HepG2 (cell line): ENCODE results near the gene HTATIP2. TPM values are rescaled to one million over a fixed set of nuclear protein-coding genes. Genes with fewer than 3 reads are reported as not detected.
A peak's percentile ranks its signal among the peaks of the same experiment; 100 is the strongest.

Source experiments
- CCDC6 ChIP-seq: sonication (generic); formaldehyde crosslinking; IDR thresholded peaks from 2 replicates; pipeline ENCODE4 v1.8.1; 2022; ENCODE audit warnings: mild to moderate bottlenecking, missing genetic modification reagents, moderate library complexity
- EZH2 ChIP-seq: conservative IDR thresholded peaks from 2 replicates; pipeline ENCODE4 v1.6.1; 2012; ENCODE audit warnings: mild to moderate bottlenecking, low read depth, low read length, moderate library complexity
- FOXK2 ChIP-seq: fragments of 450-650 bp; IDR thresholded peaks from 2 replicates; pipeline ENCODE4 v1.6.1; 2016
- HMGA1 ChIP-seq: sonication (generic); formaldehyde crosslinking; conservative IDR thresholded peaks from 2 replicates; pipeline ENCODE4 v1.4.0; 2020; ENCODE audit warnings: missing genetic modification reagents
- IRF2 ChIP-seq: IDR thresholded peaks from 2 replicates; pipeline ENCODE4 v1.6.1; 2018; ENCODE audit warnings: missing genetic modification reagents, missing compliant biosample characterization
- RAD21 ChIP-seq: fragments of 450-650 bp; formaldehyde crosslinking; IDR thresholded peaks from 2 replicates; pipeline ENCODE4 v1.5.0; 2020; ENCODE audit warnings: mild to moderate bottlenecking
- SSRP1 ChIP-seq: IDR thresholded peaks from 2 replicates; pipeline ENCODE4 v1.6.1; 2016; ENCODE audit warnings: control low read depth
- TAF1 ChIP-seq: sonication (generic); formaldehyde crosslinking; IDR thresholded peaks from 2 replicates; pipeline ENCODE4 v1.4.0; 2020; ENCODE audit warnings: missing genetic modification reagents
- ZNF230 ChIP-seq: sonication (generic); formaldehyde crosslinking; IDR thresholded peaks from 2 replicates; pipeline ENCODE4 v1.4.0; 2020; ENCODE audit warnings: mild to moderate bottlenecking, missing genetic modification reagents
- ZNF790 ChIP-seq: sonication (generic); formaldehyde crosslinking; IDR thresholded peaks from 2 replicates; pipeline ENCODE4 v1.8.0; 2022; ENCODE audit warnings: missing genetic modification reagents, mild to moderate bottlenecking, borderline replicate concordance
- ZNF83 ChIP-seq: sonication (generic); formaldehyde crosslinking; IDR thresholded peaks from 2 replicates; pipeline ENCODE4 v1.4.0; 2020; ENCODE audit warnings: missing genetic modification reagents, mild to moderate bottlenecking, borderline replicate concordance
- ZNF879 ChIP-seq: sonication (generic); formaldehyde crosslinking; IDR thresholded peaks from 2 replicates; pipeline ENCODE4 v1.8.1; 2023; ENCODE audit warnings: missing genetic modification reagents
- polyA plus RNA-seq, 8 experiments: library from polyadenylated mRNA; depleted of rRNA in 3 of 8; stranded (reverse) in 7 of 8; unstranded in 1 of 8; fragments of >200 nt; fragmentation: Illumina TruSeq in 4 of 8; extraction: Trizol in 4 of 8; gene quantifications; 2 replicates each; pipeline versions ENCODE4 v1.2.1 to v1.2.3, GENCODE V29; 2011 to 2016; ENCODE audit warnings: low read depth in 4 of 8, missing spikeins in 1 of 8, mixed read lengths in 1 of 8; ENCODE audit not compliant: insufficient read depth in 1 of 8
- total RNA-seq, 5 experiments: library from RNA; depleted of rRNA; stranded (reverse); fragments of >200 nt; fragmentation: Illumina TruSeq; extraction: Trizol; gene quantifications; 2 replicates each; pipeline ENCODE4 v1.2.3, GENCODE V29; 2016; ENCODE audit warnings: low read depth in 1 of 5
- TF ChIP-seq, protein P1 (sequence below): sonication (generic); formaldehyde crosslinking; IDR thresholded peaks from 2 replicates; pipeline ENCODE4 v1.4.0; 2020; ENCODE audit warnings: mild to moderate bottlenecking, missing genetic modification reagents
- TF ChIP-seq, protein P2 (sequence below): sonication (generic); formaldehyde crosslinking; IDR thresholded peaks from 2 replicates; pipeline ENCODE4 v1.9.0; 2021; ENCODE audit warnings: missing genetic modification reagents, mild to moderate bottlenecking, borderline replicate concordance
- TF ChIP-seq, protein P3 (sequence below): sonication (generic); formaldehyde crosslinking; IDR thresholded peaks from 2 replicates; pipeline ENCODE4 v1.4.0; 2020; ENCODE audit warnings: mild to moderate bottlenecking, missing genetic modification reagents
- TF ChIP-seq, protein P4 (sequence below): sonication (generic); formaldehyde crosslinking; IDR thresholded peaks from 2 replicates; pipeline ENCODE4 v1.4.0; 2020; ENCODE audit warnings: missing genetic modification reagents; ENCODE audit errors: not compliant biosample characterization

The HTATIP2 gene
- total and polyA plus RNA-seq, 2 of the 13 experiments (the other 11 are each of a cell fraction or from before 2014, with no cell fraction given) = not detected

DNA sequence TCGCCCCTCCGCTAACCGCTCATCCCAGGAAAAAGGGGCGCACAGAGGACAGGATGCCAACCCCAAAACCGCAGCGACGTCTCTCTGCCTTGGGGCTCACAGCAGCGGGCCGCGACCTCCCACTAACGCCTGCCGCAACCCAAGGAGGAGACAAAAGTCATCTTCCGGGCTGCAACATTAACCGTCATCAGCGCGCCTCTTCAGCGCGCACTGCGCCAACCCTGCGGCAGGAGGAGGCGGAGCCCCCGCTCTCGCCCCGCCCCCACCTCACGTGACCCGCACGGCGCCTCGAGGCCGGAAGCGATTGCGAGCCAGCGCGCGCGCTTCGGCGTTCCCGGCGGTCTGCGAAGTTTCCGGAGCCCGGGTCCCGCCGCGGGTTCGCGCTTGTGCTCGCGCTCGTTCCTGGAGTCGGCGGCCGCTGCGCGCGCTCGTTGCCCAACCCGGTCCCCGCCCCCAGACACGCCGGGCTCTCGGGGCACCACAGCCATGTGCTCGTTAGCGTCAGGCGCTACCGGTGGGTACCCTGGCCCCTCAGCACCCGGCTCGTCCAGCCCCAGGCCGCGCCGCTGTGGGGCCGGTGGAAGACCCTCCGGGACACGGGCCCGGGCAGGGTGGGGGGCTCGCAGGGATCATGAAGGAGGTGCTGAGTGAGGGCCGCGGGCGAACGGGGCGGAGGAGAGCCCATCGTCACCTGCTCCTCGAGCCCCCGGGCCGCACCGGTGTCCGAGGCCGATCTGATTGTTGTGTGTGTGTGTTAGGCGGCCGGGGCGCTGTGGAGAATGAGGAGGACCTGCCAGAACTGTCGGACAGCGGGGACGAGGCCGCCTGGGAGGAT, 24.0 kb downstream of the HTATIP2 start, which contains the start of gene PRMT3 (continued):
- TF ChIP-seq, protein P1, sequence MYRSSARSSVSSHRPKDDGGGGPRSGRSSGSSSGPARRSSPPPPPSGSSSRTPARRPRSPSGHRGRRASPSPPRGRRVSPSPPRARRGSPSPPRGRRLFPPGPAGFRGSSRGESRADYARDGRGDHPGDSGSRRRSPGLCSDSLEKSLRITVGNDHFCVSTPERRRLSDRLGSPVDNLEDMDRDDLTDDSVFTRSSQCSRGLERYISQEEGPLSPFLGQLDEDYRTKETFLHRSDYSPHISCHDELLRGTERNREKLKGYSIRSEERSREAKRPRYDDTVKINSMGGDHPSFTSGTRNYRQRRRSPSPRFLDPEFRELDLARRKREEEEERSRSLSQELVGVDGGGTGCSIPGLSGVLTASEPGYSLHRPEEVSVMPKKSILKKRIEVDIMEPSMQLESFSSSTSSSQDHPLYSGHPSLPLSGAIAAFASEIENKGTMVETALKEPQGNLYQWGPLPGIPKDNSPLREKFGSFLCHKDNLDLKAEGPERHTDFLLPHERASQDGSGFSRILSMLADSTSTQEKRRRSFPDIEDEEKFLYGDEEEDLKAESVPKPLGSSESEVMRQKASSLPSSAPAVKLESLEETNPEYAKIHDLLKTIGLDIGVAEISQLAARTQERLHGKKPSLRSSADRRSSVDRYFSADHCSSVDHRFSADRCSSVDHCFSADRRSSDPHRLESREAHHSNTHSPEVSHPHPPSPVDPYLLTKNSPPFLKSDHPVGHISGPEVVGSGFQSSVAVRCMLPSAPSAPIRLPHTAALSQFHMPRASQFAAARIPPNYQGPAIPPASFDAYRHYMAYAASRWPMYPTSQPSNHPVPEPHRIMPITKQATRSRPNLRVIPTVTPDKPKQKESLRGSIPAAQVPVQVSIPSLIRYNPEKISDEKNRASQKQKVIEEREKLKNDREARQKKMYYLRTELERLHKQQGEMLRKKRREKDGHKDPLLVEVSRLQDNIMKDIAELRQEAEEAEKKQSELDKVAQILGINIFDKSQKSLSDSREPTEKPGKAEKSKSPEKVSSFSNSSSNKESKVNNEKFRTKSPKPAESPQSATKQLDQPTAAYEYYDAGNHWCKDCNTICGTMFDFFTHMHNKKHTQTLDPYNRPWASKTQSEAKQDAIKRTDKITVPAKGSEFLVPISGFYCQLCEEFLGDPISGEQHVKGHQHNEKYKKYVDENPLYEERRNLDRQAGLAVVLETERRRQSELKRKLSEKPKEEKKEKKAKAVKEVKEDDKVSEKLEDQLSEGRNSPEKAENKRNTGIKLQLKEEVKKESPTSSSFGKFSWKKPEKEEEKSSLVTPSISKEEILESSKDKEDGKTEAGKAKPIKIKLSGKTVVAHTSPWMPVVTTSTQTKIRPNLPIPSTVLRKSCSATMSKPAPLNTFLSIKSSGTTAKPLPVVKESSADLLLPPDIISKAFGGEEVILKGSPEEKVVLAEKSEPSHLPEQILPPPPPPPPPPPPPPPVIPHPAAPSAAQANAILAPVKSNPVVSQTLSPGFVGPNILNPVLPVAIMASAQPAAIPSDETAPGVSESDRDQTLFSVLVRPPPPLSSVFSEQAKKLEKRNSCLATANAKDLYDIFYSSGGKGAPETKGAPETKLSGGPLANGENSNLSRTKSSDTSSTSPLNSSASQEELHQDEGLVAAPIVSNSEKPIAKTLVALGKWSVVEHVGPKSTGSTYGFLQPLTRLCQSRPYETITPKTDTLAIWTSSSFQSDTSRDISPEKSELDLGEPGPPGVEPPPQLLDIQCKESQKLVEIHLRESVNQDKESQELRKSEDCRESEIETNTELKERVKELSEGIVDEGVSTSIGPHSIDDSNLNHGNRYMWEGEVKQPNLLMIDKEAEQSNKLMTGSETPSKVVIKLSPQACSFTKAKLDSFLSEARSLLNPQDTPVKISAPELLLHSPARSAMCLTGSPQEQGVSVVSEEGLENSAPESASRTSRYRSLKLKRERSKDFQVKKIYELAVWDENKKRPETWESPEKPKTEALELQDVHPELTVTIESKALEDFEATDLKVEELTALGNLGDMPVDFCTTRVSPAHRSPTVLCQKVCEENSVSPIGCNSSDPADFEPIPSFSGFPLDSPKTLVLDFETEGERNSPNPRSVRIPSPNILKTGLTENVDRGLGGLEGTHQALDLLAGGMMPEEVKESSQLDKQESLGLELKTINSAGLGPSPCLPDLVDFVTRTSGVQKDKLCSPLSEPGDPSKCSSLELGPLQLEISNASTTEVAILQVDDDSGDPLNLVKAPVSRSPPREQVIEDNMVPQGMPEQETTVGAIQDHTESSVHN (CRISPR knock-in tag) = no peak; the same call in 1 of the 2 replicates
- peak; percentile 94 for TF ChIP-seq CCDC6
- TF ChIP-seq ZNF790 = peak; percentile 52; the same call in 1 of the 2 replicates
- peak; percentile 87; the same call in 1 of the 2 replicates for TF ChIP-seq ZNF83 (CRISPR knock-in tag)
- TF ChIP-seq, protein P2, sequence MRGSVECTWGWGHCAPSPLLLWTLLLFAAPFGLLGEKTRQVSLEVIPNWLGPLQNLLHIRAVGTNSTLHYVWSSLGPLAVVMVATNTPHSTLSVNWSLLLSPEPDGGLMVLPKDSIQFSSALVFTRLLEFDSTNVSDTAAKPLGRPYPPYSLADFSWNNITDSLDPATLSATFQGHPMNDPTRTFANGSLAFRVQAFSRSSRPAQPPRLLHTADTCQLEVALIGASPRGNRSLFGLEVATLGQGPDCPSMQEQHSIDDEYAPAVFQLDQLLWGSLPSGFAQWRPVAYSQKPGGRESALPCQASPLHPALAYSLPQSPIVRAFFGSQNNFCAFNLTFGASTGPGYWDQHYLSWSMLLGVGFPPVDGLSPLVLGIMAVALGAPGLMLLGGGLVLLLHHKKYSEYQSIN (CRISPR knock-in tag) = no peak
- TF ChIP-seq SSRP1 = no peak
- no peak for TF ChIP-seq EZH2
- no peak for TF ChIP-seq FOXK2
- TF ChIP-seq ZNF230 (CRISPR knock-in tag) = peak; percentile 97
- TF ChIP-seq TAF1 (CRISPR knock-in tag) = peak; percentile 83
- TF ChIP-seq ZNF879 = 0 out of 2 replicates have a peak, but pooled peaks have one; percentile 23
- no peak for TF ChIP-seq HMGA1
- TF ChIP-seq, protein P3, sequence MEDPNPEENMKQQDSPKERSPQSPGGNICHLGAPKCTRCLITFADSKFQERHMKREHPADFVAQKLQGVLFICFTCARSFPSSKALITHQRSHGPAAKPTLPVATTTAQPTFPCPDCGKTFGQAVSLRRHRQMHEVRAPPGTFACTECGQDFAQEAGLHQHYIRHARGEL (CRISPR knock-in tag) = peak; percentile 83; the same call in 1 of the 2 replicates
- TF ChIP-seq RAD21 = peak; percentile 63
- peak; percentile 15; the same call in 1 of the 2 replicates for TF ChIP-seq IRF2
- TF ChIP-seq, protein P4, sequence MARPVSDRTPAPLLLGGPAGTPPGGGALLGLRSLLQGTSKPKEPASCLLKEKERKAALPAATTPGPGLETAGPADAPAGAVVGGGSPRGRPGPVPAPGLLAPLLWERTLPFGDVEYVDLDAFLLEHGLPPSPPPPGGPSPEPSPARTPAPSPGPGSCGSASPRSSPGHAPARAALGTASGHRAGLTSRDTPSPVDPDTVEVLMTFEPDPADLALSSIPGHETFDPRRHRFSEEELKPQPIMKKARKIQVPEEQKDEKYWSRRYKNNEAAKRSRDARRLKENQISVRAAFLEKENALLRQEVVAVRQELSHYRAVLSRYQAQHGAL = peak; percentile 30
